Measurements from ENCODE around the gene BCAR1. TPM values are rescaled to one million over a fixed set of nuclear protein-coding genes. Genes with fewer than 3 reads are reported as not detected.

BCAR1 gene
- total and polyA plus RNA-seq, 2 of the 13 experiments (the other 11 are each of a cell fraction or from before 2014, with no cell fraction given), result 48.1 to 51.7 TPM

DNA sequence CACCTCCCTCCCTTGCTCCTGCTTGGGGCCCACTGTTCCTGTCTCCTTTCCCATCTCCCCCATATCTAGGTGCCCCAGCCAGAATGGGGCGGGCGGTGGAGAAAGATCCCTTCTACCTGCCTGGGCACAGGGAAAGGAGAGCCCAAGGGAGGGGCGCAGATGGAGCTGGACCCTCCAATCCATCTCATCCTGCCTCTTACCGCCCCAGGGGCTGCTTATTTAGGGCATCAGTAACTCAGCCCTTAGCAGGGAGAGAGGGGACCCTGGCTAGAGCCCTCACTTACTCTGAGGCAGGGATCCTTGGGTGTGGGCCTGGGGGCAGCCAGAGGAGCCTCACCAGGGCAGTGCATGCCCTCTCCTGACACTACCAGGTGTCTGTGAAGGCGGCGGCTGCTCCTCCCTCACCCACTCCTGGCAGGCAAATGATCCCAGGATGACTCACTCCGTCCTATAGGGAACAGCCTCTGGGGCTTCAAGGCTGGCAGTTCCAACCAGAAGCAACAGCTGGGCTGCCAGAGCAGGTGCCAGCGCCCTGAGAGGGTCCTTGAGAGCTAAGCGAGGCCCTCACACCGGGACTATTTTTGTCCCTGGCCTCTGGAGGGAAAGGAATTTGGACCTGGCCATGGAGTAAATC, 16.3 kb upstream of the BCAR1 start (continued):
- TF ChIP-seq, protein P1, sequence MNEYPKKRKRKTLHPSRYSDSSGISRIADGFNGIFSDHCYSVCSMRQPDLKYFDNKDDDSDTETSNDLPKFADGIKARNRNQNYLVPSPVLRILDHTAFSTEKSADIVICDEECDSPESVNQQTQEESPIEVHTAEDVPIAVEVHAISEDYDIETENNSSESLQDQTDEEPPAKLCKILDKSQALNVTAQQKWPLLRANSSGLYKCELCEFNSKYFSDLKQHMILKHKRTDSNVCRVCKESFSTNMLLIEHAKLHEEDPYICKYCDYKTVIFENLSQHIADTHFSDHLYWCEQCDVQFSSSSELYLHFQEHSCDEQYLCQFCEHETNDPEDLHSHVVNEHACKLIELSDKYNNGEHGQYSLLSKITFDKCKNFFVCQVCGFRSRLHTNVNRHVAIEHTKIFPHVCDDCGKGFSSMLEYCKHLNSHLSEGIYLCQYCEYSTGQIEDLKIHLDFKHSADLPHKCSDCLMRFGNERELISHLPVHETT (CRISPR knock-in tag; conservative IDR thresholded peaks at IDR 0.05), result no peak
- TF ChIP-seq ZNF766 (CRISPR knock-in tag; IDR thresholded peaks at IDR 0.05; ENCODE audit: borderline replicate concordance) (no peak), GFI1 (CRISPR knock-in tag; IDR thresholded peaks at IDR 0.05; ENCODE audit: borderline replicate concordance) (peak; percentile 85), CENPX (CRISPR knock-in tag; IDR thresholded peaks at IDR 0.05) (no peak), ISL2 (CRISPR knock-in tag; IDR thresholded peaks at IDR 0.05) (no peak), ZSCAN21 (CRISPR knock-in tag; IDR thresholded peaks at IDR 0.05; ENCODE audit: borderline replicate concordance) (no peak), ZC3H13 (CRISPR knock-in tag; IDR thresholded peaks at IDR 0.05) (no peak), ETV6 (CRISPR knock-in tag; conservative IDR thresholded peaks at IDR 0.05) (no peak), ZEB1 (IDR thresholded peaks at IDR 0.05; ENCODE audit: insufficient replicate concordance, low read depth) (peak; percentile 75), XRCC5 (optimal IDR thresholded peaks at IDR 0.05; ENCODE audit: low read length) (peak; percentile 81), ZNF607 (CRISPR knock-in tag; IDR thresholded peaks at IDR 0.05; ENCODE audit: borderline replicate concordance) (0 out of 2 replicates have a peak, but pooled peaks have one; percentile 19), ZNF296 (CRISPR knock-in tag; conservative IDR thresholded peaks at IDR 0.05) (no peak), THAP11 (CRISPR knock-in tag; IDR thresholded peaks at IDR 0.05) (no peak), ZNF329 (CRISPR knock-in tag; IDR thresholded peaks at IDR 0.05; ENCODE audit: low read depth) (peak; percentile 45; the same call in 1 of the 2 replicates), ZSCAN31 (CRISPR knock-in tag; IDR thresholded peaks at IDR 0.05; ENCODE audit: low read depth) (0 out of 2 replicates have a peak, but pooled peaks have one; percentile 33), ZNF143 (CRISPR knock-in tag; IDR thresholded peaks at IDR 0.05) (no peak), ZBTB3 (CRISPR knock-in tag; IDR thresholded peaks at IDR 0.05; ENCODE audit: borderline replicate concordance, low read depth) (no peak), NCOA5 (CRISPR knock-in tag; IDR thresholded peaks at IDR 0.05) (no peak)
- TF ChIP-seq, protein P2, sequence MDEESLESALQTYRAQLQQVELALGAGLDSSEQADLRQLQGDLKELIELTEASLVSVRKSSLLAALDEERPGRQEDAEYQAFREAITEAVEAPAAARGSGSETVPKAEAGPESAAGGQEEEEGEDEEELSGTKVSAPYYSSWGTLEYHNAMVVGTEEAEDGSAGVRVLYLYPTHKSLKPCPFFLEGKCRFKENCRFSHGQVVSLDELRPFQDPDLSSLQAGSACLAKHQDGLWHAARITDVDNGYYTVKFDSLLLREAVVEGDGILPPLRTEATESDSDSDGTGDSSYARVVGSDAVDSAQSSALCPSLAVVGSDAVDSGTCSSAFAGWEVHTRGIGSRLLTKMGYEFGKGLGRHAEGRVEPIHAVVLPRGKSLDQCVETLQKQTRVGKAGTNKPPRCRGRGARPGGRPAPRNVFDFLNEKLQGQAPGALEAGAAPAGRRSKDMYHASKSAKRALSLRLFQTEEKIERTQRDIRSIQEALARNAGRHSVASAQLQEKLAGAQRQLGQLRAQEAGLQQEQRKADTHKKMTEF (CRISPR knock-in tag; IDR thresholded peaks at IDR 0.05), result peak; percentile 33; the same call in 1 of the 2 replicates
- TF ChIP-seq, protein P3, sequence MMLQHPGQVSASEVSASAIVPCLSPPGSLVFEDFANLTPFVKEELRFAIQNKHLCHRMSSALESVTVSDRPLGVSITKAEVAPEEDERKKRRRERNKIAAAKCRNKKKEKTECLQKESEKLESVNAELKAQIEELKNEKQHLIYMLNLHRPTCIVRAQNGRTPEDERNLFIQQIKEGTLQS (CRISPR knock-in tag; IDR thresholded peaks at IDR 0.05), result 0 out of 2 replicates have a peak, but pooled peaks have one; percentile 44
- TF ChIP-seq, protein P4, sequence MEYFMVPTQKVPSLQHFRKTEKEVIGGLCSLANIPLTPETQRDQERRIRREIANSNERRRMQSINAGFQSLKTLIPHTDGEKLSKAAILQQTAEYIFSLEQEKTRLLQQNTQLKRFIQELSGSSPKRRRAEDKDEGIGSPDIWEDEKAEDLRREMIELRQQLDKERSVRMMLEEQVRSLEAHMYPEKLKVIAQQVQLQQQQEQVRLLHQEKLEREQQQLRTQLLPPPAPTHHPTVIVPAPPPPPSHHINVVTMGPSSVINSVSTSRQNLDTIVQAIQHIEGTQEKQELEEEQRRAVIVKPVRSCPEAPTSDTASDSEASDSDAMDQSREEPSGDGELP (IDR thresholded peaks at IDR 0.05; ENCODE audit: borderline replicate concordance, low read depth), result peak; percentile 76; the same call in 1 of the 2 replicates
- TF ChIP-seq, protein P5, sequence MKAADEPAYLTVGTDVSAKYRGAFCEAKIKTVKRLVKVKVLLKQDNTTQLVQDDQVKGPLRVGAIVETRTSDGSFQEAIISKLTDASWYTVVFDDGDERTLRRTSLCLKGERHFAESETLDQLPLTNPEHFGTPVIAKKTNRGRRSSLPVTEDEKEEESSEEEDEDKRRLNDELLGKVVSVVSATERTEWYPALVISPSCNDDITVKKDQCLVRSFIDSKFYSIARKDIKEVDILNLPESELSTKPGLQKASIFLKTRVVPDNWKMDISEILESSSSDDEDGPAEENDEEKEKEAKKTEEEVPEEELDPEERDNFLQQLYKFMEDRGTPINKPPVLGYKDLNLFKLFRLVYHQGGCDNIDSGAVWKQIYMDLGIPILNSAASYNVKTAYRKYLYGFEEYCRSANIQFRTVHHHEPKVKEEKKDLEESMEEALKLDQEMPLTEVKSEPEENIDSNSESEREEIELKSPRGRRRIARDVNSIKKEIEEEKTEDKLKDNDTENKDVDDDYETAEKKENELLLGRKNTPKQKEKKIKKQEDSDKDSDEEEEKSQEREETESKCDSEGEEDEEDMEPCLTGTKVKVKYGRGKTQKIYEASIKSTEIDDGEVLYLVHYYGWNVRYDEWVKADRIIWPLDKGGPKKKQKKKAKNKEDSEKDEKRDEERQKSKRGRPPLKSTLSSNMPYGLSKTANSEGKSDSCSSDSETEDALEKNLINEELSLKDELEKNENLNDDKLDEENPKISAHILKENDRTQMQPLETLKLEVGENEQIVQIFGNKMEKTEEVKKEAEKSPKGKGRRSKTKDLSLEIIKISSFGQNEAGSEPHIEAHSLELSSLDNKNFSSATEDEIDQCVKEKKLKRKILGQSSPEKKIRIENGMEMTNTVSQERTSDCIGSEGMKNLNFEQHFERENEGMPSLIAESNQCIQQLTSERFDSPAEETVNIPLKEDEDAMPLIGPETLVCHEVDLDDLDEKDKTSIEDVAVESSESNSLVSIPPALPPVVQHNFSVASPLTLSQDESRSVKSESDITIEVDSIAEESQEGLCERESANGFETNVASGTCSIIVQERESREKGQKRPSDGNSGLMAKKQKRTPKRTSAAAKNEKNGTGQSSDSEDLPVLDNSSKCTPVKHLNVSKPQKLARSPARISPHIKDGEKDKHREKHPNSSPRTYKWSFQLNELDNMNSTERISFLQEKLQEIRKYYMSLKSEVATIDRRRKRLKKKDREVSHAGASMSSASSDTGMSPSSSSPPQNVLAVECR (CRISPR knock-in tag; IDR thresholded peaks at IDR 0.05; ENCODE audit: borderline replicate concordance), result peak; percentile 35; the same call in 1 of the 2 replicates

Data from HepG2 (cell line).